ENCODE data around the gene FMN2. TPM values are rescaled to one million over a fixed set of nuclear protein-coding genes. Genes with fewer than 3 reads are reported as not detected.

FMN2 gene
- total RNA-seq, 1 donor from 2014 or later: not detected

DNA sequence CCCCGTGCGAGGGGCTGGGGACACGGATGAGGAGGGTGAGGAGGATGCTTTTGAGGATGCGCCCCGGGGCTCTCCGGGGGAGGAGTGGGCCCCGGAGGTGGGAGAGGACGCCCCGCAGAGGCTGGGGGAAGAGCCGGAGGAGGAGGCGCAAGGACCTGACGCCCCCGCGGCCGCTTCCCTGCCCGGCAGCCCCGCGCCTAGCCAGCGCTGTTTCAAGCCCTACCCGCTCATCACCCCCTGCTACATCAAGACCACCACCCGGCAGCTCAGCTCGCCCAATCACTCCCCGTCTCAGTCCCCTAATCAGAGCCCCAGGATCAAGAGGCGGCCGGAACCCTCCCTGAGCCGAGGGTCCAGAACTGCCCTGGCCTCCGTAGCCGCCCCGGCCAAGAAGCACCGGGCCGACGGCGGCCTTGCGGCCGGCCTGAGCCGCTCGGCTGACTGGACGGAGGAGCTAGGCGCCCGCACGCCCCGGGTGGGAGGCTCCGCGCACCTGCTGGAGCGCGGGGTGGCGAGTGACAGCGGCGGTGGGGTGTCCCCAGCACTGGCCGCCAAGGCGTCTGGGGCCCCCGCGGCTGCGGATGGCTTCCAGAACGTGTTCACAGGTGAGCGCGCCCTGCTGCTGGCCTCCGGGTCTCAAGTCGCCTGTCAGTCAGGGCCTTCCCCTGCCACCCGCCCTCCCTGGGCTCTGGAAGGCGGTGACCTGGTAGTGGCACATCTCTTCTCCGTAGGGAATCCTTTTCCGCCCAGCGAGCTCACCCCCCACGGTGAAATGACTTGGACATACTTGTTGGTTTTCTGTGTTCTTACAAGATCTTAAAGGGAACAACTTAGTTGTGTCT, 1.7 kb downstream of the FMN2 start:
- DNase-seq (no peak), ATAC-seq (ENCODE audit: poor library complexity) (no peak)

DNA sequence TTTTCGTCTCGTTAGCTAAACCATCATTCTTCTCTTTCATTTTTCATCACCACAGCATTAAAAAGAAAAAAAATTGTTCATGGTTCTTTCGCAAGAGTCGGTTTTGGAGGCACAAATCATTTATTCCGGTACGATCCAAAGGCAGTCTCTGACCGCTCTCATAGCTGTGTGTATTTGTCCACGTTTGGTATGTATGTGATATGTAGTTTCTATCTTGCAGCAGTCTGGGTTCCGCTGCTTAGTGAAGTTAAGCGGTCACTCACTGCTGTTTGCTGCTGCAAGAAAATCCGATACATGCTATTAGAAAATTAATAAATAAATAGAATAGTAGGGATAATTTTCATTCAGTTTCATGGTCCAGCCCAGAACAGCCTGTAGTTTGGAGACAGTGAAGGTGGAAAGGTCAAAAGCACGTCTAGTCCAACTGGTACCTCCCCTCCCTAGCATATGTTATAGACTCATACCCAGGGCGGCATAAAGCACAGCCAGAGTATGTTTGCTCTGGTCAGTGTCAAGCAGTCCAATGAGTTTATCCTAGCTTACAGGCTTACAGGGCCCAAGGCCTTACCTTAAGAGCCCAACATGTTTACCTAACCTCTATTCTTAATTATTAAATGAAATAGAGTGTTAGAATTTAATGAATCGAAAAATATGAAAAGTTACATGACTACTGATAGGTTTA, 2.5 kb downstream of the FMN2 start:
- no peak for DNase-seq
- intact Hi-C loops (cut with DNase I): no loop called here
- ATAC-seq (ENCODE audit: poor library complexity): no peak

More for the DNA sequence above, 1.7 kb downstream of the FMN2 start:
- intact Hi-C loops (cut with DNase I): no loop called here

DNA sequence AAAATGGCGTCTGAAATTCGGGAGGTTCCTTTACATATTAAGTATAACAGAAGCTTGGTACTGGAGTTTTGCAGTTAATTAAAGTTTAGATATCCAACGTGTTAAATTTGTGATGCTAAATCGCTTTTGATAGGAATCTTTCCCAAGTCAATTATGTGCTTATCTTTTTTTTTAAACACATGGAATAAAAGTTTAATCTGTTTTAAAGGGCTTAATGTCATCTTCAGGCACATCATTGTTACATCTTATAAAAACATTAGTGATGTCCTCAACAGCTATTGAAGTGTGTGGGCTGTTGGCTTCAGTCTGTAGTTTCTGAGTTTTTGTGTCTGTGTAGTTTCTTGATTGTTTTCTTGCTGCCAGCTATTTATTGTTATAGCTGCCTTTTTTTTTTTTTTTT, 5.3 kb downstream of the FMN2 start:
- intact Hi-C loops (cut with DNase I): no loop called here
- DNase-seq (no peak), ATAC-seq (ENCODE audit: poor library complexity) (no peak)

DNA sequence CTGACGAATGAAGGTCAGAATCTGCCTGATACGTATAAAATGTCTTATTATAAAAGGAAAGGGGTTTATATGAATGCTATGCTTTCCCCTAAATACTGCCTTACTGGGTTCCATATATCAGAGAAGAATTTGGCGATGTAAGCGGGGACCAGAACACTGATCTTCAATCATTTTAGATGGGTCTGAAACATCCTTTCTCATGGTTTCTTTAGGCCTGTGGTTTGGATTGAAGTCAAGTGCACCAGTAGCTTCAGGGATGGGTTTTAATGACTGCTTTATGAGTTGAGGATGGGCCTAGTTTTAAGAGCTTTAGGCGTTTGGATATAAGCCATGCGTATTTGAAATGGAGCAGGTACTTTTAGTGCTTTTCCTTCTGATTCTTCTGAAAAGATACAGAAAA, 6.9 kb downstream of the FMN2 start:
- intact Hi-C loops (cut with DNase I): no loop called here
- DNase-seq (no peak), ATAC-seq (ENCODE audit: poor library complexity) (no peak)

DNA sequence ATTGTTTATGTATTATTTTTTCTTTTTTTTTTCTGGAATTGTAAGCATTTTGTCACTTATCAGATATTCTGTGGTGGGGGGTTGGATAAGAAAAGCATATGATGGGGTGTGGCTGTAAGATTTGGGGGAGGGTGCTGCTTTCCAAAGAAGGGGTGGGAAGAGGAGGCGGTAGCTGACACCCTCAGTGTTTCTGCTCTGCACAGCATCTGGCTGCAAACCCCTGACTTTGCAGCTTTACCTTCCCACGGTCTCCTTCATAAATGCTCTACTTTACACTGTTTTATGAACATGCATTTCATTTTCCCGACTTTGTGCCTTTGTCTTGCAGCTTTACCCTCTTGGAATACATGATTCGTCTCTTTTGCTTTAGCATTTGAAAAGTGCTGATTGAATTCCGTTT, 7.6 kb downstream of the FMN2 start:
- DNase-seq (no peak), ATAC-seq (ENCODE audit: poor library complexity) (no peak)
- intact Hi-C loops (cut with DNase I): no loop called here

DNA sequence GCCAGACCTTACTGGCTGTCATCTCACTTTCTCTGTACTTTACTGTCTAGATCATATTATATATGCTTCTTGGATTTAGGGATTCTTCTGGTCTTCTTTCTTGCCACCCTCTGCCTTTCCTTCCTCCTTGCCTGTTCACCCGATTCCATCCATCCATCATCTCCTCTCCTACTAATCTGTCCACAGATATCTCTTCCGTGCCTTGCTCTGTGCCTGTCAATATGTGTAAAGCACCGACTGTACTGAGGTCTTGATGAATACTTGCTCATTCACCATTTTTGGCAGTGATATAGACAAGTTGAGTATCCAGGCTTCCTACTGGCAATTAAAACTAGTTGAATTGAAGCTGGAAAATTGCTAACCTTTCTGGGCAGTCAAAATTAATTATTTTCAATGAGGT, 8.1 kb downstream of the FMN2 start:
- DNase-seq (no peak), ATAC-seq (ENCODE audit: poor library complexity) (no peak)
- intact Hi-C loops (cut with DNase I): no loop called here

DNA sequence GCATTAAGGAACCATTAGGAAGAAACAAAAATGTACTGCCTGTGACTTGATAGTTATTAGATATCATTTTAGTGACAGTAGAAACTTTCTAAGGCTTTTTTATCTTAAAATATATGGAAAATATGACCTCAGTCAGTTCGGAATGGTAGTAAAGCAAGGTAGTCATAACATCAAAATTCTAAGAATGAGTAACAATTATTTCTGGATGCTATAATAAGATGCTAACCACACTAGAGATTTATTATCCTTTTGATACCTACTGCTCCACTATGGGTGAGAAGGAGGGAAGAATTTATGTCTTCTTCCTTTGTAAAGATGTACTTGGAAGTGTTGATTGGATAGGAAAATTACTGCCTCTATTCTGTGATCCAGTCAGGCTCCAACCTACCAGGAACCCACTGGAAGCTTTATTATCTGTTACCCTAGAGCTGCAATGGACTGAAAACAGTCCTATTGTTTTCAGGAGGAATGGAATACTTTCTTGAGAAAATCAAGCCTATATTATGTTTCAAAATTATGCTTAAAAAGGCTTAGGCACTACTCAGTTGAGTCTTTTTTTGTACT, 8.8 kb downstream of the FMN2 start:
- ATAC-seq (ENCODE audit: poor library complexity): no peak
- intact Hi-C loops (cut with DNase I): no loop called here
- DNase-seq: no peak

DNA sequence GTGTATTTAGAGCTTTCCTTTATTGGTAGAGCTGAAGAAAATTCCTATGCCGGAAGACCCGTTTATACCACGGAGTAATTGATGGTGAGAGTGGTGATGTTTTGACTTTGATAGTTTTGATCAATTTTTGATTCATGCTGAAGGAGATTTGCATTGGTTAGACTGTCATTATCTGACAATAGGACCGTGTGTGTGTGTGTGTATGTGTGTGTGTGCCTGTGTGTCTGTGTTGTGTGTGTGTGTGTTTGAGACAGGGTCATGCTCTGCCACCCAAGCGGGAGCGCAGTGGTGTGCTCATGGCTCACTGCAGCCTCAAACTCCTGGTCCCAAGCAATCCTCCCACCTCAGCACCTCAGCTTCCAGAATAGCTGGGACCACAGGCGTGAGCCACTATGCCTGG, 9.6 kb downstream of the FMN2 start:
- intact Hi-C loops (cut with DNase I): no loop called here
- DNase-seq (no peak), ATAC-seq (ENCODE audit: poor library complexity) (no peak)

DNA sequence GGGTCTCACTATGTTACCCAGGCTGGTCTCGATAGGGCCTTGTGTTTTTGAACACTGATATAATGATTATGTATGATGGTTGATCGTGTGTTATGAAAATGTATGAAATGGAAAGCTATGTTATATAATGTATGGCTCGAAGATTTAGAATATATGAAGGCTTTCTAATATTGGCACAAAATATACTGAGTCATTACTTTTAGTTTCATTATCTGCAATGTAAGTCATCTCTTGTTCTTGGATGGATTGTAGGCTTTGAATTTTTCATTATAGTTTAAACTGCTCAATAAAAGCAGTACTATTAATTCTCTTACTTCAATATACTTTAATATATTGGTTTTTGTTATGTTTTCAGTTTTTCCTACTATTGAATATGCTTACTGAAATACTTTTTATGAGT, 10.1 kb downstream of the FMN2 start:
- DNase-seq (no peak), ATAC-seq (ENCODE audit: poor library complexity) (no peak)
- intact Hi-C loops (cut with DNase I): no loop called here

DNA sequence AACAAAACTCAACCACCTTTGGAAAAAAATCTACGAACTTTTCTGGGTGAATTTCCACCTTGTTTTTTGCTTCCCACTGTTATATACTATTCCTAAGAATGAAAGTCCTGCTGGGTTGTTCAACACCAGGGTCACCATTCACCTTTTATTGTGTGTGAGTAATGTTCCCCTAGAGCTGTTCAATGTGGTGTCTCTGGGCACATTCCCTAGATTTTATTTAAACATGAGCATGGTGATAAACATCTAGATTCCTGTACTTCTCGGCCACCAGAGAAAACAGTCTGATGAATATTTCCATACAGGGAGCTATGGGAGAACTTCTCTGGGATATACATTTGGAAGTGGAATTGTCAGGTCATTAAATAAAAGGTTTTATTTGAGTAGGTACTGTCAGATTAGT, 13.0 kb downstream of the FMN2 start:
- ATAC-seq (ENCODE audit: poor library complexity): no peak
- intact Hi-C loops (cut with DNase I): no loop called here

DNA sequence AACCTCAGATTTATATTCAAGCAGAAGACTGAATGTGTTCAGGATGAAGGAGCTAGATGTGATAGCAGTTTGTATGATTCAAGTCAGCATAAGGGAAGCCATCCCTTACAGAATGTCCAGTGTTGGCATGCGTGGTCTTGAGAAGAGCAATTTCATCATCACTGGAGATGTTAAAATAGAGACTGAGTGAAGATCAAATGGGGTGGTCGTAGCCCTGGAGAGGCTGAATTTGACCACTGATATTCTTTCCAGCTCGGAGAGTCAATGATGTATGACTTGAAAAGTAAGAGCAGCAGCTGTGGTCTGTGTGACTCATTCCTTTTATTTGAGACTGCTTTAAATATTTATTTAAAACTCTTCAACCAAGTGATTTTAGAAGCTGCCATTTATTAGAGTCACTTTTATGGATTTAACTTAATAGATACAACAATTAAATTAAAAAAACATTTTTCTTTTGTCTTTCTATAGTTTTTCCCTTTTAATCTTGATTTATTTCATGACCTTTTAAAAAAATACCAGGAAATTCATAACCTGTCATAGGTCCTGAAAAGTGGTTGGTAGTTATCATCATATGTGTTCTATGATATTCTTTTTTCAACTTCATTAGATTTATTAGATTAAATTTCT, 15.5 kb downstream of the FMN2 start:
- intact Hi-C loops (cut with DNase I): no loop called here
- ATAC-seq (ENCODE audit: poor library complexity): no peak
- no peak for DNase-seq

More for the DNA sequence above, 13.0 kb downstream of the FMN2 start:
- DNase-seq: no peak

DNA sequence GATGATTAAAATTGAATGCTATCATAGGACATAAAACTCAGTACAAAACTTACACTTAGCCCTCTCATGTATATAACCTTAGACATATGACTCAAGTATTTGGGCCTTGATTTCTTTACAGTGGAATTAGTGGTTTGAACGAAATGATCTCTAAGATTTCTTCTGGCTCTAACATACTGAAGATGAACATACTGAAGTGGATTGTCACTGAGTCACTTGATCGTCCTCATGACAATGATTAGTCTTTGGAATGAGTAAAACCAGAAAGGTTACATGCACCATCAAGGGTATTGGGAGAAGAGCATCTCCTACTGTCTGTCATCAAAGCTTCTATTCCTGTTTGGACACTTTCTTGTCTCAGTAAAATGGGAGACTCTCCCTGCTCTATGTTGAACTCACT, 17.4 kb downstream of the FMN2 start:
- no peak for ATAC-seq (ENCODE audit: poor library complexity)
- DNase-seq: no peak
- intact Hi-C loops (cut with DNase I): no loop called here

DNA sequence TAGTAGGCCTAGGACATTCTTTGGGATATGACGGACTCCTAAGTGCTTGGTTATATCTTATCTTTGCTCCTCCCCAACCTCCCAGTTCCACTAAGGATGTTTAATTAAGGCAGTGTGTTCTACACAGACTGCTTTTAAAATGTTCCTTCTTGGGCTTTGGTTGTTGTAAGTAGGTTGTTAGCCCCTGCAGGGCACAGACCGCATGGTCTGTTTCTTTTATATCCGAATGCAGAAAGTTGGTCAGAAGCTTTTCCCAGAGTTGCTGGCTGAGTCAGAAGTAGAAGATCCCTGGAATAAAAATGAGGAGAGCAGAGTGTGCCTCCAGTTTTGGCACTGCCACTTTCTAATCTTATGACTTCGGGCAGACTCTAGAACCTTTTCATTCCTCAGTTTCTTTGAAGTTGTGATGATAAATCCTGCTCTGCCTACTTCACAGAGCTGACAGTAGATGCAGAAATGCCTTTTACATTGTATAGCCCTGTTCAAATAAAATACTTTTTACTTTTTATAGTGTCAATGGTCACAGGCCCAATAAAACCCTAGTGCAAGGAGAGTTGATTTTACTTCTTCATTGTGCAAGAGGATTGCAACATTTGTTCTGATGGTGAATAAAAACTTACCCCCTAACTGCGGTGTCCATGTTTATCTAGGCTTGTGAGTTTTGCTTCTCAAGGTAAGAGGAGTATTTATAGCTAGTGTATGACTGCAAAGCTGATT, 18.4 kb downstream of the FMN2 start:
- DNase-seq (no peak), ATAC-seq (ENCODE audit: poor library complexity) (no peak)
- intact Hi-C loops (cut with DNase I): no loop called here

DNA sequence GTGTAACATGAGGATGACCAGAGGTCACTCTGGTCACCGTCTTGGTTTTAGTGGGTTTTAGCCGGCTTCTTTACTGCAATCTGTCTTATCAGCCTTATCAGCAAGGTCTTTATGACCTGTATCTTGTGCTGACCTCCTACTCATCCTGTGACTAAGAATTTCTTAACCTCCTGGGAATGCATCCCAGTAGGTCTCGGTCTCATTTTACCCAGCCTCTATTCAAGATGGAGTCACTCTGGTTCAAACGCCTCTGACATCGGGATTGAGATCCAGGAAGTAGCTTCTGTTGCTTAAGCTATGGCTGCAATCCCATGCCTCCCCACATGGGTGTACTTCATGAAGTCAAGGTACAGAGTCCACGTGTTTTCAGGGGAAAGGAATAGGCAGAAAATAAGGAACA, 19.9 kb downstream of the FMN2 start:
- no peak for ATAC-seq (ENCODE audit: poor library complexity)
- intact Hi-C loops (cut with DNase I): no loop called here

DNA sequence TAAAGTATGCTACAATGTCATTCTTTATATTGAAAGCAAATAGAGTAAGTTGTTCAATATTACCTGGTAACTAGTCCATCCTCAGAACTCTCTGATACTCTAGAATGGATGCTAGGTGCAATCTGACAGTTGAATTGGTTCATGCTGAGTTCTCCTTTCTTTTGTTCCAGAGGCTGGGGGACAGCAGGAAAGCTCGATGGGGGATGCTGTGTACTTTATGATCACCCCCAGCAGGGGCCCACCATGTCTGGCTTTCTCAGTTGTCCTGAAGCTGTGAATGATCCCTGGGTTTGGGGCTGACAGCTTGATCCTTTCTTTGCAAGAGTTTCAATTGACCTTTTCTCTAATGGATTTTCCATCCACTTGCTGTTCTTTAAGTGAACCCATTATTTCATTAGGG, 22.5 kb downstream of the FMN2 start:
- no peak for ATAC-seq (ENCODE audit: poor library complexity)
- DNase-seq: no peak
- intact Hi-C loops (cut with DNase I): no loop called here

More for the DNA sequence above, 19.9 kb downstream of the FMN2 start:
- DNase-seq: no peak

DNA sequence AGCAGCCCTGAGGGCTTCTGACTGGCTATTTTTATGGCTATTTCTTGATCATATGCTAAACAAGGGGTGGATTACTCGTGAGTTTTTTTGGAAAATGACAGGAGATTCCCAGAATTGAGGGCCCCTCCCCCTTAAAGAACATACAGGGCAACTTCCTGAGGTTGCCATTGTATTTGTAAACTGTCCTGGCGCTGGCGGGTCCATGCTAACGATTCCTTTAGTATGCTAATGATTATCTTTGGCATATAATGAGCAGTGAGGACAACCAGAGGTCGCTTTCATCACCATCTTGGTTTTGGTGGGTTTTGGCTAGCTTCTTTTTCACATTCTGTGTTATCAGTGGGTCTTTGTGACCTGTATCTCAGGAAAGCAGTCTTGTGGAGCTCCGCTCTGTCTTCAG, 24.1 kb downstream of the FMN2 start:
- intact Hi-C loops (cut with DNase I): no loop called here
- DNase-seq (no peak), ATAC-seq (ENCODE audit: poor library complexity) (no peak)

DNA sequence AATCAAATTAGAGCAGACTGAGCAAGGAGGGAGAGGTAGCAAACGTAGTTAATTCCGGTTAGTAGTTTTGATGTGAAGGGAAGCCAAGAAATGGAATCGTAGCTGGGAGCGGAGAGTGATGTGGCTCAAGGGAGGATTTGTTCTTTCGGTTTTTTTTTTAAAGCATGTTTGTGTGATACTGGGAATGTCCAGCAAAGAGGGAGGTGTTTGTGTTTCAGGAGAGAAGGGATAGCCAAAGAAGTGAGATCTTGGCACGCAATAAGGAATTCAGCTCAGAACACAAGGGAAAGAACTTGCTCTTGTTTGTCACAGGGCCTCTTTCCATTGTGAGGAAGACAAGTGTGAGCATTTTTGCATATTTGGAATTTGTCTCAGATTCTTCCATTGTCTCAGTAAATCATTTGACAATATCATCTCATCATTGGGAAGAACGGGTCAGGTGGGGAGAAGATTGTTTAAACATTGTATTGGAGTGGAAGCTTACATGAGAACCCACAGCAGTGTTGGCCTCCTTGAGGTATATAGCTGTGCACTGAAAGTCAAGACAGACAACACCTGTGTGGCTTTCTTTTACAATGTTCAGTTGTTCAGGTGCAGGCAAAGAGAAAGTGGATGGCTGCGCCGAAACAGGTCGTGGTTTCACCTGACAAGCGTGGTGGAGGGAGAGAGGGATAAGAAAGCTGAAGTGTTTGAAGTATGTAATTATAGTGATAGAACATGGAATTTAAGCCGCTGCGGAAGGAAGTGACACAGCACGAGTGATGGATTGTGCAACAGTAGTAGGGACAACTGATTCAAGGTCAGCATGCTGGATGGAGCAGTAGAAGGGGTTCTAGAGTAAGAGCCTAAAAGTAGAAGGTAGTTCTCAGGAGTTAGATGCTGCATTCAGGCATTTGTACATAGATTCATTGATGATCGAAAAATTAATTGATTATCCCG, 25.4 kb downstream of the FMN2 start:
- ATAC-seq (ENCODE audit: poor library complexity): no peak
- intact Hi-C loops (cut with DNase I): no loop called here
- DNase-seq: no peak

DNA sequence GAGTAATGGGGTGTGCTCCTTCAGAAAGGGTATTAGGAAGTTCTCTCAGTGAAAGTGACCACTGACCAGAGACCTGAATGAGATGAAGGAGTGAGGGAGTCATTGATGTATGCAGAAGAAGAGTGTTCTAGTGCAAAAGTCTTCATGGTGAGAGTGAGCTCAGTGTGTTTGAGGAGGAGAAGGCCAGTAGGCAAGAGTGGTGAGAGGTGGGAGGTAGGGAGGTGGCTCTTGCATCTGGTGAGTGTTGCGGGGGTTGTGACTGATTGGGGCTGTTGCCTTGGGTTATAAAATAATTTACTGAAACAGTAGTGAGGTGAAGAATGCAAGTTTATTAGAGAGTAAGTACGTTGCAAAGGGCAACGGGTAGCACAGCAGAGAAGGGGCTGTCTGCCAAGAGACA, 26.2 kb downstream of the FMN2 start:
- DNase-seq (no peak), ATAC-seq (ENCODE audit: poor library complexity) (no peak)
- intact Hi-C loops (cut with DNase I): no loop called here
